Transverse colon (tissue), 4 donors: Measurements from ENCODE around the gene CBR1. TPM values are rescaled to one million over a fixed set of nuclear protein-coding genes. Genes with fewer than 3 reads are reported as not detected.

Experiments
- DNase-seq: peaks from one replicate; pipeline ENCODE4 v3.0.0-alpha.2; 2019
- H3K27ac ChIP-seq, 4 donors: fragments of 200-600 bp; sonication (generic); 2 replicates each; pipeline ENCODE4 v1.5.1; 2016 to 2018; ENCODE audit warnings: inconsistent platforms in 4 of 4
- H3K27me3 ChIP-seq: fragments of 200-600 bp; sonication (generic); 2 replicates; pipeline ENCODE4 v1.5.1; 2017; ENCODE audit warnings: inconsistent platforms
- H3K36me3 ChIP-seq, 4 donors: fragments of 200-600 bp; sonication (generic); 2 replicates each; pipeline ENCODE4 v1.5.1; 2017 to 2019; ENCODE audit warnings: inconsistent platforms in 4 of 4
- H3K4me1 ChIP-seq, 4 donors: fragments of 200-600 bp; sonication (generic); 2 replicates each; pipeline ENCODE4 v1.5.1; 2017 to 2020; ENCODE audit warnings: inconsistent platforms in 4 of 4
- H3K4me3 ChIP-seq, 4 donors: fragments of 200-600 bp; sonication (generic); 1 replicate in 1 of 4; 2 replicates in 3 of 4; pipeline versions ENCODE4 v1.5.1 to v1.6.1; 2017 to 2019; ENCODE audit warnings: inconsistent platforms in 4 of 4
- H3K9me3 ChIP-seq, 2 donors: fragments of 200-600 bp; sonication (generic); 2 replicates each; pipeline ENCODE4 v1.5.1; 2017 to 2019; ENCODE audit warnings: inconsistent platforms in 2 of 2
- EP300 ChIP-seq: sonication (generic); formaldehyde crosslinking; IDR thresholded peaks from one replicate; pipeline ENCODE4 v1.6.1; 2017; ENCODE audit warnings: antibody characterized with exemption, low read depth
- POLR2A ChIP-seq: fragments of 450-650 bp; IDR thresholded peaks from one replicate; pipeline ENCODE4 v1.6.1; 2016; ENCODE audit warnings: antibody characterized with exemption, mild to moderate bottlenecking, moderate library complexity
- POLR2AphosphoS5 ChIP-seq, 3 donors: sonication (generic); formaldehyde crosslinking; IDR thresholded peaks; one replicate each; pipeline ENCODE4 v1.6.1; 2016; ENCODE audit warnings: antibody characterized with exemption in 3 of 3
- WGBS, 2 donors: methylation state at CpG; one replicate each; pipeline ENCODE4 v1.1.5; 2018; ENCODE audit warnings: low coverage in 1 of 2; 5-methylcytosine and 5-hydroxymethylcytosine counted together
- in situ Hi-C, 4 donors: fragments of 200-750 bp; cut with MboI; loops; one replicate each; pipeline versions ENCODE4 v1.15.0 to v1.15.1; 2017; ENCODE audit warnings: low sequenced_read_pairs in 3 of 4, low pct_ligation_motif_present in 1 of 4, low pct_unique_long_range_greater_than_20kb in 1 of 4
- intact Hi-C: fragments of 100-400 bp; cut with DNase I; formaldehyde crosslinking; loops from one replicate; pipeline ENCODE4 v1.15.1; 2023; ENCODE audit warnings: low total_unique reads
- total RNA-seq, 4 donors: library from RNA; depleted of rRNA; stranded (reverse); fragments of >200 nt; gene quantifications; one replicate each; pipeline ENCODE4 v1.1.0, GENCODE V29; 2016
- TF ChIP-seq, protein P1 (sequence below), 5 experiments: fragments of 200-600 bp in 3 of 5; fragments of 450-650 bp in 2 of 5; sonication (generic) in 3 of 5; IDR thresholded peaks; 1 replicate in 2 of 5; 2 replicates in 3 of 5; pipeline ENCODE4 v1.5.1; 2016 to 2017; ENCODE audit warnings: antibody characterized with exemption in 5 of 5, inconsistent platforms in 3 of 5, mild to moderate bottlenecking in 2 of 5, moderate library complexity in 1 of 5

Gene CBR1
- total RNA-seq, 4 donors from 2014 or later, result 277 to 625 (median 324) TPM

DNA sequence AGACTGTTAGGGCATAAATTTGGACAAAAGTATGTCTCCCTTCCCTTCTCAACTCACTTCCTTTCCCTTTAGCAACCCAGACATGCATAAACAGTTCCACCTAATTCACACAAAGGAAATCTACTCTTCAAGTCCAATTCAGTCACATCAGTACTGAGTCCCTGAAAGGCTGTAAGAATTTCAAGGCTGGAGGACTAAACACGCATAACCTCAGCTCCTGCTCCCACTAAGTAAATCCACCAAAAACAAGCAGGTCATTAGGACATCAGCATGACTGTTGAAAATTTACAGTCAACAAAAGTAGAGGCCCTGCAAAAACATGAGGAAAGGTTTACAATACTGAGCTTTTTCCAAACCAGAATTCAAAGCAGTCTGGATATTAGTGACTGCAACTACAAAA, 27.9 kb upstream of the CBR1 start:
- in situ Hi-C loops, result loop anchor here in 1 of 4 donors (25.0 kb wide), 1 partner anchor 1330 kb away; no protein-coding TSS in a partner anchor
- Histone ChIP-seq H3K36me3 (peaks cover 0 to 71% (median 30%) of the 10 kb centered on the region in 4 donors), H3K27ac (no peak overlapping the region), H3K9me3 (no peaks in the 10 kb centered on the region), H3K4me3 (no peak overlapping the region), H3K27me3 (no peaks in the 10 kb centered on the region), H3K4me1 (no peaks in the 10 kb centered on the region)
- TF ChIP-seq POLR2A (no peak), POLR2AphosphoS5 (IDR thresholded peaks at IDR 0.05) (no peak), EP300 (no peak)
- TF ChIP-seq, protein P1, sequence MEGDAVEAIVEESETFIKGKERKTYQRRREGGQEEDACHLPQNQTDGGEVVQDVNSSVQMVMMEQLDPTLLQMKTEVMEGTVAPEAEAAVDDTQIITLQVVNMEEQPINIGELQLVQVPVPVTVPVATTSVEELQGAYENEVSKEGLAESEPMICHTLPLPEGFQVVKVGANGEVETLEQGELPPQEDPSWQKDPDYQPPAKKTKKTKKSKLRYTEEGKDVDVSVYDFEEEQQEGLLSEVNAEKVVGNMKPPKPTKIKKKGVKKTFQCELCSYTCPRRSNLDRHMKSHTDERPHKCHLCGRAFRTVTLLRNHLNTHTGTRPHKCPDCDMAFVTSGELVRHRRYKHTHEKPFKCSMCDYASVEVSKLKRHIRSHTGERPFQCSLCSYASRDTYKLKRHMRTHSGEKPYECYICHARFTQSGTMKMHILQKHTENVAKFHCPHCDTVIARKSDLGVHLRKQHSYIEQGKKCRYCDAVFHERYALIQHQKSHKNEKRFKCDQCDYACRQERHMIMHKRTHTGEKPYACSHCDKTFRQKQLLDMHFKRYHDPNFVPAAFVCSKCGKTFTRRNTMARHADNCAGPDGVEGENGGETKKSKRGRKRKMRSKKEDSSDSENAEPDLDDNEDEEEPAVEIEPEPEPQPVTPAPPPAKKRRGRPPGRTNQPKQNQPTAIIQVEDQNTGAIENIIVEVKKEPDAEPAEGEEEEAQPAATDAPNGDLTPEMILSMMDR (IDR thresholded peaks at IDR 0.05), result no peak
- no peak for DNase-seq
- WGBS, 2 donors, result 86% methylated on average over 1 of the region's 1 CpG; no CpG with 5 or more reads in 1 of the 2 donors
- intact Hi-C loops, result no loop called here

- peaks cover 0 to 61% (median 23%) of the 10 kb centered on the region in 4 donors for H3K36me3 ChIP-seq
- H3K27me3 ChIP-seq, result no peaks in the 10 kb centered on the region
- H3K27ac ChIP-seq, result no peak overlapping the region
- in situ Hi-C loops, result loop anchor here in 1 of 4 donors (25.0 kb wide), 1 partner anchor 1332 kb away; no protein-coding TSS in a partner anchor
- TF ChIP-seq, protein P1 (IDR thresholded peaks at IDR 0.05), result no peak
- TF ChIP-seq POLR2A, result no peak
- DNase-seq, result no peak
- intact Hi-C loops, result no loop called here
- no peaks in the 10 kb centered on the region for H3K9me3 ChIP-seq
- no peak overlapping the region for H3K4me3 ChIP-seq
- 84 to 91% methylated on average over 1 to 10 of the region's 10 CpGs for WGBS, 2 donors
- no peaks in the 10 kb centered on the region for H3K4me1 ChIP-seq
Observed at GRCh38 chr21:36044056-36044455, 25.8 kb upstream of the CBR1 start.

- no peaks in the 10 kb centered on the region for H3K4me1 ChIP-seq
- H3K9me3 ChIP-seq, result no peaks in the 10 kb centered on the region
- in situ Hi-C loops (loop anchor here in 1 of 4 donors (25.0 kb wide), 1 partner anchor 1334 kb away; no protein-coding TSS in a partner anchor), intact Hi-C loops (no loop called here)
- peaks cover 0 to 55% (median 25%) of the 10 kb centered on the region in 4 donors for H3K36me3 ChIP-seq
- H3K27ac ChIP-seq, result no peak overlapping the region
- TF ChIP-seq POLR2A, result no peak
- TF ChIP-seq EP300, result no peak
- TF ChIP-seq, protein P1 (IDR thresholded peaks at IDR 0.05), result no peak
- no peak for TF ChIP-seq POLR2AphosphoS5 (IDR thresholded peaks at IDR 0.05)
- DNase-seq, result no peak
- no peak overlapping the region for H3K4me3 ChIP-seq
- WGBS, 2 donors, result 75 to 76% methylated on average over 1 of the region's 1 CpG
- no peaks in the 10 kb centered on the region for H3K27me3 ChIP-seq
Observed at GRCh38 chr21:36045993-36046392, 23.8 kb upstream of the CBR1 start.

DNA sequence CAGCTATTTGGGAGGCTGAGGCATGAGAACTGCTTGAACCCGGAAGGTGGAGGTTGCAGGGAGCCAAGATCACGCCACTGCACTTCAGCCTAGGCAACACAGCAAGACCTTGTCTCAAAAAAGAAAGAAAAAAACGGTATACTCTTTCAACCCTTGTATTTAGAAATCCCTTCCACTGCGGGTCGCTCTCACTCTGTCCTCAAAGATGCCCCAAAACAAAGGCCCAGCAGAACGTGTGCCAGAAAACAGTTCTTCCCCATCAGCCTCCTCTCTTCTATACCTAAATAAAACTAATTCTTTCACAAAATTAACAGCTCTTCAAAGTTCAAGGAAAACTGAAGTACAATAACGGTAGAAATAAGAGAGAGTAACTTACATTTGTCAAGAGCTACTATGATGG, 22.7 kb upstream of the CBR1 start:
- Histone ChIP-seq H3K36me3 (peaks cover 0 to 52% (median 23%) of the 10 kb centered on the region in 4 donors), H3K4me3 (no peak overlapping the region), H3K27ac (no peak overlapping the region), H3K27me3 (no peaks in the 10 kb centered on the region), H3K4me1 (no peaks in the 10 kb centered on the region), H3K9me3 (no peaks in the 10 kb centered on the region)
- in situ Hi-C loops, result loop anchor here in 1 of 4 donors (25.0 kb wide), 1 partner anchor 1335 kb away; no protein-coding TSS in a partner anchor
- 80 to 88% methylated on average over 4 to 7 of the region's 7 CpGs for WGBS, 2 donors
- TF ChIP-seq EP300 (no peak), POLR2A (no peak), POLR2AphosphoS5 (IDR thresholded peaks at IDR 0.05) (no peak)
- TF ChIP-seq, protein P1 (IDR thresholded peaks at IDR 0.05), result no peak
- DNase-seq, result no peak
- intact Hi-C loops, result no loop called here
